T1000 (cell line): ENCODE data around the gene ZNF280A.
A peak's percentile ranks its signal among the peaks of the same experiment; 100 is the strongest.
"Not testable (repeated sequence)": the region's sequence is repeated elsewhere in the genome, so short reads cannot be mapped to it uniquely, and the experiment has no call there.

Source experiments
- DNase-seq: peaks from one replicate; lab custom pipeline; 2025; ENCODE audit warnings: mixed read lengths; lab: John Stamatoyannopoulos, UW

The ZNF280A gene

GRCh38 chr22:22468794-22469469 lies 51.1 kb downstream of the ZNF280A start:
- DNase-seq: not testable (repeated sequence)

GRCh38 chr22:22467112-22467511 lies 53.0 kb downstream of the ZNF280A start:
- no peak for DNase-seq

GRCh38 chr22:22465782-22466181 lies 54.3 kb downstream of the ZNF280A start:
- DNase-seq: no peak

GRCh38 chr22:22465094-22465602 lies 54.9 kb downstream of the ZNF280A start:
- no peak for DNase-seq

- DNase-seq: no peak
These were observed 55.5 kb downstream of the ZNF280A start for GRCh38 chr22:22464541-22465054.

GRCh38 chr22:22463855-22464540 lies 56.1 kb downstream of the ZNF280A start:
- peak; percentile 2 for DNase-seq
